Measurements from ENCODE around the gene EFCAB13.
A peak's percentile ranks its signal among the peaks of the same experiment; 100 is the strongest.

Gene EFCAB13

DNA sequence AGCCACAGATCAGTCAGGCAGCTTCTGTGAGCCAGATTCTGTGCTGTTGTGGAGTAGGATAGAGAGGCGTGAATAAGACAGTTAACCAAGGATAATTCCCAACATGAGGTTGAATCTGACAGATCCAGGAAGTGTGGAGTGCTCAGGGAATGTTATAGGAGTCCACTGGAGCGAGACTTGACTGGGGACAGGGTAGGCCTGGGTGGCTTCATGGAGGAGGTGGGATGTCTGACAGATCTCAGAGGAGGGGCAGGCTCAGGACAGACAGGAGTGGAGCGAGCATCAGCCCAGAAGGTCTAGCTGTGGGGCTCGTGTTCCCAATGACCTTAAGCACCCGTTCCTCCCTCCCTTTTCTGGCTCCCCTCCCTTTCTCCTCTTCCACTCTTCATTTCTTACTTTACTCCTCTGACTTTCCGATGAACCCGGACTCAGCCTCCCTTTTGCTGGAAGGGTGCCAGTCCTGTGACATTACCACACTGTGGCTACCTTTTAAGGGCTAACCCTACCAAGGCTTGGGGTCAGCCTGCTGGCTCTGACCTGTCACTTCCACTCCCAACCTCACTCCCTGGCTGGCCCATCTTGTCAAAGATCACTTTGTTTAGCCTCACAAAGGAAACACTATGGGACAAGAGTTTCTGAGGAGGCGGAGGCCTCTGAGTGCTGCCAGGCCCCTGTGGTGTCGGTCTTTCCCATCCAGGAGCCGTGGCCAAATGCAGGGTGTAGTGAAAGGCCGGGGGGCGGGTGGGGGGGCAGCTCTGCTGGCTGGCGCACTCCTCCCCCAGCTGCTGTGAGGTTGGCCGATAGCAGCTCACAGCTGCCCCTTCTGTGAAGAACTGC lies 28.5 kb upstream of the EFCAB13 start:
- peak; percentile 62 for DNase-seq

DNA sequence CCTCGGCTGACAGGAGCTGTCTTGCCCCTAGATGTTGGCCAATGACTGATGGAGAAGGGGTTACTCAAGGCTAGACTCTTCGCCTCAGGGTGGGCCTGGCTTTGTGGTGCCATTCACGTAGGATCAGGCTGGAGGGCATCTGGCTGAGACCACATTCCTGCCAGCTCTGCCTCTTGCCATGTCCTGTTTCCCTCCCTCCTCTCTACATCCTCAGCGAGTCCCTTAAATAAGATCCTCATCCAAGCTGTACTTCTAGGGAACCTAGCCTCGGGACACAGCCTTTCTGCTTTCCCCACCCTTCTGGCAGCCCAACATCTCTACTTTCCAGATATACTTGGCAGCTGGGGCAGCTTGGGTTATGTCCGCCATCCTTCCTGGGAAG lies 27.9 kb upstream of the EFCAB13 start:
- no peak for DNase-seq

DNA sequence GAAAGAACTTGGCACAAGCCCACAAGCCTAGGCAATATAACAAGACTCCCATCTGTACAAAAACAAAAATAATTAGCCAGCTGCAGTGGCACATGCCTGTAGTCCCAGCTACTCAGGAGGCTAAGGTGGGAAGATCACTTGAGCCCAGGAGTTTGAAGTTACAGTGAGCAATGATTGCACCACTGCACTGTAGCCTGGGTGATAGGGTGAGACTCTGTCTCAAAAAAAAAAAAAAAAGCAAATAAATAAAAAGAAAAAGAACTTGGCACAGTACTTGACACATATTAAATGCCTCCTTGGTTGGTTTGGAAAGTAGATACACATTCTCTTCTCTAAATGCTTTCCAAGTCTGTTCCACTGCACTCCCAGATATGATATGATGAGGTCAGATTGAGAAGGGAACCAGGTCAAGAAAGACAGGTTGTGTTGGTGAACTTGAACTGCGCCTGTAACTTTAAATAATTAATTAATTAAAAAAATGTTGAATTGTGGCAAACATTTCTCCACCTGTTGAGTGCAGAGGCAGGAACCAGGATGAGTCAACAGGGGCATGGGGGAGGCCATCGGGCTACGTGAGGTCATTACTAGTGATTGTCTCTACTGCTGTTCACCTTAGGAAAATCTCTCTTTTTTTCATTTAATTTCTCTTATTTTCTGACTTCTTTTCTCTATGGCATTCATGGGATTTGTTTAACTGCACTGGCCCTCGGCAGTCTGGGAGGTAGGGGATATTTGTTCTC lies 25.9 kb upstream of the EFCAB13 start:
- no peak for DNase-seq

- DNase-seq, result no peak
Observed at GRCh38 chr17:47298712-47299111, 25.0 kb upstream of the EFCAB13 start.

DNA sequence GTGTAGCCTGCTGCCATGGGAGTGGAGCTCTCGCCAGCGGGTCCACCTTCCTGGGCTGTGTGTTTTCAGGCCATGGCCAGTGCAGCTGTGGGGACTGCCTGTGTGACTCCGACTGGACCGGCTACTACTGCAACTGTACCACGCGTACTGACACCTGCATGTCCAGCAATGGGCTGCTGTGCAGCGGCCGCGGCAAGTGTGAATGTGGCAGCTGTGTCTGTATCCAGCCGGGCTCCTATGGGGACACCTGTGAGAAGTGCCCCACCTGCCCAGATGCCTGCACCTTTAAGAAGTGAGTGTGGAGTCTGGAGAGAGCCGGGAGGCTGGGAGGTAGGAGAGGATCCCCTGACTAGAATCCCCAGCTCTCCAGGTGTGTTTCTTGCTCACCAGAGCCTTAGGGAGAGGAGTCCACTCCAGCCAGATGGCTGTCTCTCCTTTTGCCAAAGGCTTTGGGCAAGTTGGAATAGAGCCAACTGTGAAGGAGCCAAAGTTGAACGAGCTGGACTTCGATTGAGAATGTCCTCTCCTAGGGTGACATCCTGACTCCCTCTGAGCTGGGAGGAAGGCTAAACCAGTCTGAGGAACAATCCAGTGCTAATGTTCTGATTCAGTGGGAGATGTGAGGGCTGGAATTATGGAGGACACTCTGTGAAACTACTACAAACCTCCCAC lies 24.4 kb upstream of the EFCAB13 start:
- DNase-seq, result no peak

DNA sequence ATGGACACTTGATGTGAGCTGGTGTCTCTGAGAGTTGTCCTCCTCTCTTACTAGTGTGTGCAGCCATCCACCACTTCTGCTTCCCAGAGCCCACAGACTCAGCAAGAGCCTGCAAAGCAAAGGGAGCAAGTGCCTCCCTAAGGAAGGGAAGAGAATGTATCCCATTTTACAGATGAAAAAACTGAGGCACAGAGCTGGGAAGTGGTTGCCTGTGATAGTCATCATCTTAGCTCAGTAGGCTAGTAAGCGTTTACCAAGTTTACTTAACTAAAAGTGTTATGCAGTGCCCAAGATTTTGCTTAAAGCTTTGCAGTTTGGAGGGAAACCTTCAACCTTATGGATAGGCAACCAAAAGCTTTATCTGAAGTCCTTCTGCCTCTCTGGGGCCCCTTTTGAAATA lies 23.0 kb upstream of the EFCAB13 start:
- DNase-seq, result no peak

GRCh38 chr17:47301161-47301560 lies 22.6 kb upstream of the EFCAB13 start:
- no peak for DNase-seq

DNA sequence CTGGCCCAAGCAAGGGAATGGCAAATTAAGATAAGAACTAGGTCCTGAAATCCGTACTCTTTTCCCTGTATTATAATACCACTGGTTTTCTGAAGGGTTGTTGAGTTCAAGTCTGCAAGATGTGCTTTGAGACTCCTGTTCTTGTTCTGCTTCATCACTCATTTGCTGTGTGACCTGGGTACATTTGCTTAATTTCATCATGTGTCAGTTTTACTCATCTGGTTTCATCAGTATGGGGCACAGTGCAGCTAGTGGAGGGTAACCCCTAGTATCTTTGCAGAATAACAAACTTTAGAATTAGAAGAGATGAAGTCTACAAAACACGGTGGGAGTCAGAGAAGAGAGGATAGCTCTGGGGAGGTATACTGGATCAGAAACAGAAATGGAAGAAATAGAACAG lies 21.9 kb upstream of the EFCAB13 start:
- no peak for DNase-seq

GRCh38 chr17:47304186-47304585 lies 19.6 kb upstream of the EFCAB13 start:
- DNase-seq, result no peak

DNA sequence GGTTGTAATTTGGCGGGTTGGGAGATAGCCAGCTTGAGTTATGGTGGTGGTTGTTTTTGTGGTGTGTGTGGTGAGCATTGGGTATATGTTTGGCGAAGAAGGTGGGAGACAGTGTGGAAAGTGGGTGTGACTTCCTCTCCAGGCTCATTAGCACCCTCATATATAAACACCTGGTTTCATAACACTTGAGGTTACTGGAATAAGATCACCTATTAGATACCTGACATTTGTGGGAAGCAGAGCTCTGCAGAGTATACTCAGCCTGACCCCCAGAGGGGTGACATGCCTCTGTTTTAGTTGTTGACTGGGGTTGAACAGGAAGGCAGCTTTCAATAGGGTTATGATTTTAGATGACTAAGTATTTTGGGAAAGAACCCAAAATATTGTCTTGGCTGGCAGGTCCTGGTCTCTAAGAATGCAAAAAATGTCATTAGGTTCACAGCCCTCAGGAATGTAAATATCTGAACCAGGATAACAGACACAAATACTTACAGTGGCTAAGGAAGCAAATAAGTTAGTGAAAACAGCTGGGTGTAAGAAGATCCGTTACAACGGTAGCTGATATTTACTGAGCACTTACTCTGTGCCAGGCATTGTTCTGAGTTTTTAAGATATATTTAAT lies 18.3 kb upstream of the EFCAB13 start:
- DNase-seq, result no peak

- no peak for DNase-seq
Observed at GRCh38 chr17:47310186-47310733, 13.5 kb upstream of the EFCAB13 start.

DNA sequence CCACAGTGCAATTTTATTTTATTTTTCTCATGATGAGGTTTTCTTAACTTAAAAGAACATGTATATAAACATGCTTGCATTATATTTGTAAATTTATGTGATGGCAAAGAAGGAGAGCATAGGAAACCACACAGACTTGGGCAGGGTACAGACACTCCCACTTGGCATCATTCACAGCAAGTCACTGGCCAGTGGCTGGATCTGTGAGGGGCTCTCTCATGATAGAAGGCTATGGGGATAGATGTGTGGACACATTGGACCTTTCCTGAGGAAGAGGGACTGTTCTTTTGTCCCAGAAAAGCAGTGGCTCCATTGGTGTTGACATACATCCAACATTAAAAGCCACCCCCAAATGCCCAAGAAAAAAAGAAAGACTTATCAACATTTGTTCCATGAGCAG lies 12.3 kb upstream of the EFCAB13 start:
- no peak for DNase-seq

GRCh38 chr17:47315451-47316266 lies 8.1 kb upstream of the EFCAB13 start:
- peak; percentile 59 for DNase-seq

- no peak for DNase-seq
Observed at GRCh38 chr17:47316311-47316710, 7.4 kb upstream of the EFCAB13 start.

DNA sequence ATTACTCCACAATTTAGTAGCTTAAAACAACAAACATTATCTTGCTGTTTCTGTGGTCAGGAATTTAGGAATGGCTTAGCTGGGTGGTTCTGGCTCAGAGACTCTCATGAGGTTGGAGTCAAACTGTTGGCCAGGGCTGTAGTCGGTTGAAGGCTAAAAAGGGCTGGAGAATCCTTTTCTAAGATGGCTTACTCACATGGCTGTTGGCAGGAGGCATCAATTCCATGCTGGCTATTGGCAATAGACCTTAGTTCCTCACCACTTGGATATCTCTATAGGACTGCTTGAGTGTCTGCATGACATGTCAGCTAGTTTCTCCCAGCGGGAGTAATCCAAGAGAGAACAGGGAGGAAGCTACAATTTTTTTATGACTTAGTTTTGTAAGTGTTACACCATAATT lies 6.6 kb upstream of the EFCAB13 start:
- no peak for DNase-seq

- DNase-seq, result no peak
Observed at GRCh38 chr17:47318197-47318918, 5.4 kb upstream of the EFCAB13 start.

DNA sequence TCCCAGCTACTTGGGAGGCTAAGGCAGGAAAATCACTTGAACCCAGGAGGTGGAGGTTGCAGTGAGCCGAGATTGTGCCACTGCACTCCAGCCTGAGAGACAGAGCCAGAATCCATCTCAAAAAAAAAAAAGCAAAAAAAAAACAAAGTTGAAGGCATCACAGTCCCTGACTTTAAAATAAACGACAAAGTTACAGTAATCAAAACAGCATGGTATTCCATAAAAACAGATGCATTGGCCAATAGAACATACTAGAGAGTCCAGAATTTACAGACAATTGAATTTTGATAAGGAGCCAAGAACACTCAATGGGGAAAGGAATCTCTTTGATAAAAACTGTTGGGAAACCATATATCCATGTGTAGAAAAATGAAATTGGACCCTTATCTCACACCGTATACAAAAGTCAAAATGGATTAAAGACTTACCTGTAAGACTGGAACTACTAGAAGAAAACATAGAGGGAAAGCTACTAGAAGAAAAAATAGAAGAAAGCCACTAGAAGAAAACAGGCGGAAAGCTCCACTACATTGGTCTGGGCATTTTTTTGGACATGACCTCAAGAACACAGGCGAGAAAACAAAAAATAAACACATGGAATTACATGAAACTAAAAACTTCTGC lies 2.8 kb upstream of the EFCAB13 start:
- DNase-seq, result no peak

DNA sequence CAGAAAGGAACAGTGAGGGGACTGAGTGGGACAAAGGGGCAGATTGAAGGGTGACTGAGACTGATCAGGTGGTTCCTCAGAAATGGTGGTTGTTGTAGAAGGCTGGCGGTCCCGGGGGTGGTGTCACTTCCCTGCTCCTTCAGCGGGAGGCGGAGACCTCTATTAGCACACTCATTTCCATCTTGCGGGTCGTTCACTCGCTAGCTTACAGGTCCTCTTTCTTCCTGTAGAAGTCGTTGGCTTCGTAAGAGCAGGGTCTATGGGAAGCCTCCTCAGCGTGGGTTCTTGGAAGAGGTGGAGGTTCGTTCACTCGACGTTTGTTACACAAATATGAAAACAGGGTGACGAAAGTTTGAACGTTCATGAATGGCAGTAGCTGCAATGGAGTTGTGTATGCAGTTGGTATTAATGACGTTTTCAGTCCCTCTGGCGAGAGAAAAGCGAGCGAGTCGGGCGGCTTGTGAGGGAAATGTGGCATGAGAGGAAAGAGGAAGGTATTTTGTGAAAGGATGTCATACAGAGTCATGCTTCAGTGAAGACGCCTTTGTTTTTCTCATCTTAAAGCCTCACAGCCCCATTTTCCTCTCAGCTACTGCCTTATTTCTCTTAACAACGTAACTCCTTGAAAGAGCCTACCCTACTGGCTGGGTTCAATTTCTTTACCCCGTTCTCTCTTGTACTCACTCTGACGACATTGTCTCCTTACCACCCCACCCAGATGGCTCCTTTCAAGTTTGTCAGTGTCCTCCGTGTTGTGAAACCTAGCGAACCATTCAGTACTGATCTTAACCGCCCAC lies 667 bp downstream of the EFCAB13 start:
- DNase-seq, result no peak

- no peak for DNase-seq
Observed at GRCh38 chr17:47325176-47325575, 1.4 kb downstream of the EFCAB13 start.

- no peak for DNase-seq
Observed at GRCh38 chr17:47330548-47330947, 6.8 kb downstream of the EFCAB13 start.
